ENCODE measurements around the gene MYLK2. TPM values are rescaled to one million over a fixed set of nuclear protein-coding genes. Genes with fewer than 3 reads are reported as not detected.

The MYLK2 gene
- total and polyA plus RNA-seq, 2 experiments from 2014 or later = 0.15 TPM; not detected in 1

DNA sequence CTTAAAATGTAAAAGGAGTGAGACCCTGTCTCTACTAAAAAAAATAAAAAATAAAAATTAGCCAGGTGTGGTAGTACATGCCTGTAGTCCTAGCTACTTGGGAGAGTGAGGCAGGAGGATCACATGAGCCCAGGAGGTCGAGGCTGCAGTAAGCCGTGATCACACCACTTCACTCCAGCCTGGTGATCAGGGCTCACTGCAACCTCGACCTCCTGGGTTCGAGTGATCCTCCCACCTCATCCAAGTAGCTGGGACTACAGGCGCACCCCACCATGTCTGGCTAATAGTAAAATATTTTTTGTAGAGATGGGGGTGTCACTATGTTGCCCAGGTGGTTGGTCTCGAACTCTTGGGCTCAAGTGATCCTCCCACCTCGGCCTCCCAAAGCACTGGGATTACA is 34.3 kb downstream of the MYLK2 start:
- no peak overlapping the region for H3K27ac ChIP-seq
- H3K9me3 ChIP-seq (ENCODE audit: low read depth) = no peaks in the 10 kb centered on the region
- no peaks in the 10 kb centered on the region for H3K36me3 ChIP-seq
- TF ChIP-seq, protein P1, sequence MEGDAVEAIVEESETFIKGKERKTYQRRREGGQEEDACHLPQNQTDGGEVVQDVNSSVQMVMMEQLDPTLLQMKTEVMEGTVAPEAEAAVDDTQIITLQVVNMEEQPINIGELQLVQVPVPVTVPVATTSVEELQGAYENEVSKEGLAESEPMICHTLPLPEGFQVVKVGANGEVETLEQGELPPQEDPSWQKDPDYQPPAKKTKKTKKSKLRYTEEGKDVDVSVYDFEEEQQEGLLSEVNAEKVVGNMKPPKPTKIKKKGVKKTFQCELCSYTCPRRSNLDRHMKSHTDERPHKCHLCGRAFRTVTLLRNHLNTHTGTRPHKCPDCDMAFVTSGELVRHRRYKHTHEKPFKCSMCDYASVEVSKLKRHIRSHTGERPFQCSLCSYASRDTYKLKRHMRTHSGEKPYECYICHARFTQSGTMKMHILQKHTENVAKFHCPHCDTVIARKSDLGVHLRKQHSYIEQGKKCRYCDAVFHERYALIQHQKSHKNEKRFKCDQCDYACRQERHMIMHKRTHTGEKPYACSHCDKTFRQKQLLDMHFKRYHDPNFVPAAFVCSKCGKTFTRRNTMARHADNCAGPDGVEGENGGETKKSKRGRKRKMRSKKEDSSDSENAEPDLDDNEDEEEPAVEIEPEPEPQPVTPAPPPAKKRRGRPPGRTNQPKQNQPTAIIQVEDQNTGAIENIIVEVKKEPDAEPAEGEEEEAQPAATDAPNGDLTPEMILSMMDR (IDR thresholded peaks at IDR 0.05; ENCODE audit: low read depth, low read length) = no peak
- H3K4me1 ChIP-seq (ENCODE audit: low read depth) = no peaks in the 10 kb centered on the region
- peaks cover 36% of the 10 kb centered on the region for H3K27me3 ChIP-seq
- H3K4me3 ChIP-seq = no peak overlapping the region
- no peak for DNase-seq (ENCODE audit: low read depth in 1 of 2, low spot score in 1 of 2)

DNA sequence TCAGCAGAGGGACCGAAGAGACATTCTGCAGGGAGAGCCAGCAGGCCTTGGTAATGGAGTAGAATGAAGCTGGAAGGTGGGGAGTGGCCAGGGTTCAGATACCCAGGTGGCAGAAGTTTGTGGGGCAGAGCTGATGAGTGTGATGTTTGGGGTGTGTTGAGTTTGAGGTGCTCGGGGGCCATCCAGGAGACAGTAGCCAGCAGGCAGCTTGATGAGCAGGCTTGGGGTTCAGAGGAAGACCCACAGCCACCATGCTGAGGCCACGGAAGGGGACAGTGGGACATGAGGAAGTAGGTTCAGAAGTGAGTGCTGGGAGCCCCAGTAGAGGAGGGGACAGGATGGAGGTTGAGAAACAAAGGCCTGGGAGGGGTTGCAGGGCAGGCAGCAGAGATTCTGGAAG is 37.4 kb downstream of the MYLK2 start:
- no peaks in the 10 kb centered on the region for H3K36me3 ChIP-seq
- TF ChIP-seq, protein P1 (IDR thresholded peaks at IDR 0.05; ENCODE audit: low read depth, low read length) = no peak
- no peaks in the 10 kb centered on the region for H3K9me3 ChIP-seq (ENCODE audit: low read depth)
- peaks cover 9% of the 10 kb centered on the region for H3K27me3 ChIP-seq
- no peak overlapping the region for H3K4me3 ChIP-seq
- H3K4me1 ChIP-seq (ENCODE audit: low read depth) = peaks cover 5% of the 10 kb centered on the region
- H3K27ac ChIP-seq = no peak overlapping the region
- no peak for DNase-seq (ENCODE audit: low read depth in 1 of 2, low spot score in 1 of 2)

DNA sequence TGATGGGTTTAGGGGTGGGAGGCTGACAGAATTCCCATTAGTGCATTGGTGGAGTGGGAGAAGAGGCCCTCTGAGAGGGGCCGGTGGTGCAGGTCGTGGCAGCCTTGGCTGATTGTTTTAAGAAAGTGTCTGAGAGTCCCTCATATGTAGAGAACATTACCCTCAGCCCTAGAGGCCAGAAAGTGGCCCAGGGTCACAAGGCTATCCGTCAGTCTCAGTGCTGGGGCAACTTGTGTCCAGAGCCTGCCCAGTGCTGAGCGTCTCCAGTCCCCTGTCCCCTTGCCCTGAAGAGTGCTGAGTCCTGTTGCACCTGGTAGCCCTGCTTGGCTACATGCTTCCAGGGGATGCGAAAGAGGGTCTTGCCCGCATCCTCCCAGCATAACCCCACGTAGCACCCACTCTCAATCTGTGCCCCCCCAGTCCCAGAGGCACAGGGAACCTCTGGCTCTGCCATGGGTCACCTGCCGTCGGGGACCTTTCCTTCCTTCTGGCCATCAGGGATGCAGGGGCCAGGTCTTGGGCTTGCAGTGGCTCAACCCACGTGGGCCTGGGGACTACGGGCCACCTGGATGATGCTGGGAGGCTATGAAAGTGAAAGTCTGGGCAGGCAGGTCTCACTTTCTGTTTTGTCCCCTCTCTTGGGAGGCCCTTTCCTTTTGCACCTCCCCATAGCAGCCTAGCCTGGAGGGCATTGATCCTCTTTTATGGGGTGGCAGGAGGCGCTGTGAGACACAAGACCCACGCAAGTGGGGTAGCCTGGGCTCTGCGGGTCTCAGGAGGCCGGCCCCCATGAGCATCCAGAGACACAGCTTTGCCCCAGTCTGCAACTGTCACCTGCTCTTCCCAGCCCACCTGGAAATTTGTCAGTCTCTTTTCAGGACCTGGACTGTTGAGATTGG is 39.0 kb downstream of the MYLK2 start:
- no peak overlapping the region for H3K27ac ChIP-seq
- TF ChIP-seq, protein P1 (IDR thresholded peaks at IDR 0.05; ENCODE audit: low read depth, low read length) = no peak
- H3K9me3 ChIP-seq (ENCODE audit: low read depth) = no peaks in the 10 kb centered on the region
- H3K36me3 ChIP-seq = no peaks in the 10 kb centered on the region
- H3K4me1 ChIP-seq (ENCODE audit: low read depth) = peaks cover 5% of the 10 kb centered on the region
- DNase-seq (ENCODE audit: low read depth in 1 of 2, low spot score in 1 of 2) = no peak
- H3K4me3 ChIP-seq = no peak overlapping the region
- peaks cover 8% of the 10 kb centered on the region for H3K27me3 ChIP-seq

DNA sequence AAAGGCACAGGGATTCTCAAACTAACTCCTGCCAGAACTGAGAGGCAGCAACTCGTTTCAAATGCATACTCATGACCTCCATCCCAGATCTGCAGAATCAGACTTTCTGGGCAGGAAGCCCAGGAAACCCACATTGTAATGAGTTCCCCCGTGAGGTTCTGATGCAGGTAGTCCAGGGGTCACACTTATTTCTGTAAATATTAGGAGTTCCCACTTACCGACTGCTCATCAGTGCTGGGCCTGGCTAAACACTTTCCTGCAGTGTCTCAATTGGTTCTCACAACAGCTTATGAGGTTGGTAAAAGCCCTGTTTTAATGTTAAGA is 39.6 kb downstream of the MYLK2 start:
- no peaks in the 10 kb centered on the region for H3K9me3 ChIP-seq (ENCODE audit: low read depth)
- TF ChIP-seq, protein P1 (IDR thresholded peaks at IDR 0.05; ENCODE audit: low read depth, low read length) = no peak
- no peaks in the 10 kb centered on the region for H3K36me3 ChIP-seq
- no peak for DNase-seq (ENCODE audit: low read depth in 1 of 2, low spot score in 1 of 2)
- peaks cover 5% of the 10 kb centered on the region for H3K4me1 ChIP-seq (ENCODE audit: low read depth)
- no peak overlapping the region for H3K4me3 ChIP-seq
- H3K27ac ChIP-seq = no peak overlapping the region
- H3K27me3 ChIP-seq = peaks cover 8% of the 10 kb centered on the region

DNA sequence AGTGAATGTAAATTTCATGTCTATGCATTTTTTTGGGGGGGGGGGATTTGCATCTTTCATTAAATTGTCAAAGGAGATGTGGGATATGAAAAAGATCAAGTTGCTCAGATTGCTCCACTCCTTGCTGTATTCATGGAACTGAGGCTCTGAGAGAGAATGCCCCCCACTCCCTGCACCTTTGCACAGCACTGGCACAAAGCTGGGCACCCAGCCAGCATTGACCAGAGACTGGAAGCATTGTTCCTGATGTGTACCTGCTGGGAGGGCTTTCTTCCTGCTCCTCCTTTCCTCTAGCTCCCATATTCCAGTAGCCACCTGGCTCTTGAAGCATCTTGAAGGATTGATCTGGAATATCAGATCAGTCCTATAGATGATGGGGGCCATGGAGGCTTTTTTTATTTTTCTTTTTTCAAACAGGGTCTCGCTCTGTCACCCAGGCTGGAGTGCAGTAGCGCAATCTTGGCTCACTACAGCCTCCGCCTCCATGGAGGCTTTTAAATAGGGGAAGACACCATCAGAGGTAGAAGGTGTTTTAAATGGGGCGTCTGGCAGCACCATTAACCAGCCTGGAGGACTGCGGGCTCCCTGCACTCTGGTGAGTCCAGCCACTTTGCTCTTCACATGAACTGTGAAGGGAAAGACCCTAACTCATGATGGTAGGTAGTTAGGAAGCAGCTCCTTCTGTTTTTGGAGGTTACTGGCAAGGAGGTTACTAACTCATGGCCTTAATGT is 40.3 kb downstream of the MYLK2 start:
- peaks cover 5% of the 10 kb centered on the region for H3K4me1 ChIP-seq (ENCODE audit: low read depth)
- H3K9me3 ChIP-seq (ENCODE audit: low read depth) = no peaks in the 10 kb centered on the region
- H3K4me3 ChIP-seq = no peak overlapping the region
- TF ChIP-seq, protein P1 (IDR thresholded peaks at IDR 0.05; ENCODE audit: low read depth, low read length) = no peak
- H3K27ac ChIP-seq = no peak overlapping the region
- H3K27me3 ChIP-seq = peaks cover 8% of the 10 kb centered on the region
- DNase-seq (ENCODE audit: low read depth in 1 of 2, low spot score in 1 of 2) = no peak
- no peaks in the 10 kb centered on the region for H3K36me3 ChIP-seq

Data from cardiac muscle cell (in vitro differentiated cells and primary cell).